Thyroid gland (tissue), 4 donors: ENCODE measurements around the gene SPATA31E1. TPM values are rescaled to one million over a fixed set of nuclear protein-coding genes. Genes with fewer than 3 reads are reported as not detected.

ENCODE experiments used
- DNase-seq, 2 donors: peaks; one replicate each; pipeline ENCODE4 v3.0.0-alpha.2; 2019
- H3K27ac ChIP-seq, 3 donors: fragments of 200-600 bp; sonication (generic); 1 replicate in 2 of 3; 2 replicates in 1 of 3; pipeline ENCODE4 v1.5.1; 2016 to 2019; ENCODE audit warnings: mild to moderate bottlenecking in 1 of 3, moderate library complexity in 1 of 3
- H3K27me3 ChIP-seq: fragments of 200-600 bp; sonication (generic); one replicate; pipeline ENCODE4 v1.5.1; 2019
- H3K36me3 ChIP-seq, 2 donors: fragments of 200-600 bp; sonication (generic); one replicate each; pipeline ENCODE4 v1.5.1; 2016 to 2019
- H3K4me1 ChIP-seq, 2 donors: fragments of 200-600 bp; sonication (generic); one replicate each; pipeline ENCODE4 v1.5.1; 2017 to 2019
- H3K4me3 ChIP-seq, 3 donors: fragments of 200-600 bp; sonication (generic); replicated peaks in 1 of 3; 1 replicate in 2 of 3; 2 replicates in 1 of 3; pipeline ENCODE4 v1.5.1; 2016; ENCODE audit warnings: mild to moderate bottlenecking in 1 of 3
- H3K9me3 ChIP-seq: fragments of 200-600 bp; sonication (generic); one replicate; pipeline ENCODE4 v1.5.1; 2017
- POLR2A ChIP-seq, 2 donors: fragments of 450-650 bp; IDR thresholded peaks; one replicate each; pipeline ENCODE4 v1.6.1; 2017; ENCODE audit warnings: antibody characterized with exemption in 2 of 2, mild to moderate bottlenecking in 2 of 2, moderate library complexity in 1 of 2
- WGBS, 2 donors: methylation state at CpG; one replicate each; pipeline ENCODE4 v1.1.5; 2017; 5-methylcytosine and 5-hydroxymethylcytosine counted together
- intact Hi-C: fragments of 100-400 bp; cut with DNase I; formaldehyde crosslinking; loops from one replicate; pipeline ENCODE4 v1.15.1; 2023
- total RNA-seq, 4 donors: library from RNA; depleted of rRNA; stranded (reverse); fragments of >200 nt; gene quantifications; one replicate each; pipeline ENCODE4 v1.2.3, GENCODE V29; 2016
- TF ChIP-seq, protein P1 (sequence below), 6 experiments: fragments of 200-600 bp in 3 of 6; fragments of 450-650 bp in 3 of 6; sonication (generic) in 3 of 6; IDR thresholded peaks; one replicate each; pipeline ENCODE4 v1.5.1; 2016 to 2019; ENCODE audit warnings: antibody characterized with exemption in 6 of 6, mild to moderate bottlenecking in 2 of 6, inconsistent platforms in 1 of 6, moderate library complexity in 1 of 6

Gene SPATA31E1
- under 1 TPM in 1 of 4 donors, not detected in 3; under 0.01 TPM for total RNA-seq

DNA sequence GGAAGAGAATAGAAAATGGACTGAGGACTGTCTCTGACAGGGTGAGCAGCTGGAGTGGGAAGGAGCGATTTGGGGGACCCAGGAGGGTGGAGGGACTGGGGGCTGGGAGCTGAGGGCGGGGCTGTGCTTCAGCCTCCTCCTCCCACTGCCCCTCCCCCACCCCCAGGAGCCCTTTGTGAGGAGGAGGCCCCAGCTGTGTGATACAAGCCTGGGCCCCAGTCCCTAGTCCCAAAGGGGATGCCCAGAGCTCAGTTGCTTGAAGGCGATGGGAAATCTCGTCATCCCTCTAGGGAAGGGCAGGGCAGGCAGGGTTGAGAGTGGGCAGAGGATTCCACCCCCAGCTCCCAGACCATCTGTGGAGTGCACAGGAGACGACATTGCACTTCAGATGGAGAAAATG lies at the start of gene SPATA31E1:
Gene SPATA31E1 (plus strand): TSS at position 251 of the 400 bp plus-strand sequence. CDS start 15 bp downstream, at position 266.
- TF ChIP-seq POLR2A (IDR thresholded peaks at IDR 0.05) = no peak
- TF ChIP-seq, protein P1, sequence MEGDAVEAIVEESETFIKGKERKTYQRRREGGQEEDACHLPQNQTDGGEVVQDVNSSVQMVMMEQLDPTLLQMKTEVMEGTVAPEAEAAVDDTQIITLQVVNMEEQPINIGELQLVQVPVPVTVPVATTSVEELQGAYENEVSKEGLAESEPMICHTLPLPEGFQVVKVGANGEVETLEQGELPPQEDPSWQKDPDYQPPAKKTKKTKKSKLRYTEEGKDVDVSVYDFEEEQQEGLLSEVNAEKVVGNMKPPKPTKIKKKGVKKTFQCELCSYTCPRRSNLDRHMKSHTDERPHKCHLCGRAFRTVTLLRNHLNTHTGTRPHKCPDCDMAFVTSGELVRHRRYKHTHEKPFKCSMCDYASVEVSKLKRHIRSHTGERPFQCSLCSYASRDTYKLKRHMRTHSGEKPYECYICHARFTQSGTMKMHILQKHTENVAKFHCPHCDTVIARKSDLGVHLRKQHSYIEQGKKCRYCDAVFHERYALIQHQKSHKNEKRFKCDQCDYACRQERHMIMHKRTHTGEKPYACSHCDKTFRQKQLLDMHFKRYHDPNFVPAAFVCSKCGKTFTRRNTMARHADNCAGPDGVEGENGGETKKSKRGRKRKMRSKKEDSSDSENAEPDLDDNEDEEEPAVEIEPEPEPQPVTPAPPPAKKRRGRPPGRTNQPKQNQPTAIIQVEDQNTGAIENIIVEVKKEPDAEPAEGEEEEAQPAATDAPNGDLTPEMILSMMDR (IDR thresholded peaks at IDR 0.05) = no peak
- intact Hi-C loops = no loop called here
- H3K4me3 ChIP-seq = no peak within 1 kb of the TSS
- no peak within 1 kb of the TSS for H3K27ac ChIP-seq
- 64 to 69% methylated on average over 3 to 5 of the region's 5 CpGs for WGBS, 2 donors
- H3K36me3 ChIP-seq = no peaks in the 10 kb centered on the region
- DNase-seq = no peak
- no peaks in the 10 kb centered on the region for H3K4me1 ChIP-seq
- no peaks in the 10 kb centered on the region for H3K9me3 ChIP-seq
- H3K27me3 ChIP-seq = no peaks in the 10 kb centered on the region

DNA sequence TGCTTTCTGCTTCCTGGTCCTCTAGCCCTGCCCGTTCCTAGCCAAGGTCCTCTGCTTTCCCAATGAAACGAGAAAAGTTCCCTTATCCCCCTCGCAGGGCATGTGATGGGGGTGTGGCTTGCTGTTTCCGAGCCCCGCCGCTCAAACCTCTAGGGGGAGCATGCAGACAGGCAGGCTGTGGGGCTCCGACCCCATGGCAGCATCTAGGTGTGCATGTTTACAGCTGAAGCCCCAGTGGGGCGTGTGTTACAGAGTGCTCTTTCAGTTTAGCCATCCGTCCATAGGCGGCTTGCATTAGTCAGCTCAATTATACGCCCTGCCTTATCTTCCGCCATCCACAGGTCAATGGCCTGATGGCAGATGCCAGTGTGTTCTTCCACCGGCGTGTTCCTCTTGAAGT lies 48.3 kb upstream of the SPATA31E1 start:
- no peaks in the 10 kb centered on the region for H3K4me1 ChIP-seq
- TF ChIP-seq, protein P1 (IDR thresholded peaks at IDR 0.05) = no peak
- no peak for TF ChIP-seq POLR2A (IDR thresholded peaks at IDR 0.05)
- DNase-seq = no peak
- no peaks in the 10 kb centered on the region for H3K27me3 ChIP-seq
- H3K9me3 ChIP-seq = no peaks in the 10 kb centered on the region
- H3K36me3 ChIP-seq = no peaks in the 10 kb centered on the region
- intact Hi-C loops = no loop called here
- 63 to 65% methylated on average over 11 to 14 of the region's 14 CpGs for WGBS, 2 donors
- no peak overlapping the region for H3K4me3 ChIP-seq
- no peak overlapping the region for H3K27ac ChIP-seq

DNA sequence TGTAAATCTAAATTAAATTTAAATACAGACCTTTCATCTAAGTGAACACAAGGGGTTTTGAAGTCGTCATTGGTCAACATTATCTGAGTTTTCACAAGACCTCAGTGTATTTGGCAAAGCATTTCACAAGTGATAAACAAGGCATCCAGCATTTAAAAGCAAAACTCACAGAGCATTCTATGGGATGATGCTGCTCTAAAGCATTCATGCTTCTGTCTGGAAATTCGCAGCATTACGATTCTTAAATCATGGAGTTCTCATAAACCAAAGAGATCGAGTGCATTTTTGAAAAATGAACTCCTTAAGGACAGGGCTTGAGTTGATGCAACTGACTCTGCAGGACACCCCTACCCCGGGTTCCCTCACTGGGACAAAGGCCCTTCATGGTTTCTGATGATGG lies 46.1 kb upstream of the SPATA31E1 start:
- Histone ChIP-seq H3K36me3 (no peaks in the 10 kb centered on the region), H3K9me3 (no peaks in the 10 kb centered on the region), H3K4me3 (no peak overlapping the region), H3K27ac (no peak overlapping the region), H3K27me3 (no peaks in the 10 kb centered on the region), H3K4me1 (no peaks in the 10 kb centered on the region)
- 88 to 95% methylated on average over 5 of the region's 5 CpGs for WGBS, 2 donors
- no peak for DNase-seq
- intact Hi-C loops = no loop called here
- TF ChIP-seq POLR2A (IDR thresholded peaks at IDR 0.05) = no peak
- TF ChIP-seq, protein P1 (IDR thresholded peaks at IDR 0.05) = no peak

DNA sequence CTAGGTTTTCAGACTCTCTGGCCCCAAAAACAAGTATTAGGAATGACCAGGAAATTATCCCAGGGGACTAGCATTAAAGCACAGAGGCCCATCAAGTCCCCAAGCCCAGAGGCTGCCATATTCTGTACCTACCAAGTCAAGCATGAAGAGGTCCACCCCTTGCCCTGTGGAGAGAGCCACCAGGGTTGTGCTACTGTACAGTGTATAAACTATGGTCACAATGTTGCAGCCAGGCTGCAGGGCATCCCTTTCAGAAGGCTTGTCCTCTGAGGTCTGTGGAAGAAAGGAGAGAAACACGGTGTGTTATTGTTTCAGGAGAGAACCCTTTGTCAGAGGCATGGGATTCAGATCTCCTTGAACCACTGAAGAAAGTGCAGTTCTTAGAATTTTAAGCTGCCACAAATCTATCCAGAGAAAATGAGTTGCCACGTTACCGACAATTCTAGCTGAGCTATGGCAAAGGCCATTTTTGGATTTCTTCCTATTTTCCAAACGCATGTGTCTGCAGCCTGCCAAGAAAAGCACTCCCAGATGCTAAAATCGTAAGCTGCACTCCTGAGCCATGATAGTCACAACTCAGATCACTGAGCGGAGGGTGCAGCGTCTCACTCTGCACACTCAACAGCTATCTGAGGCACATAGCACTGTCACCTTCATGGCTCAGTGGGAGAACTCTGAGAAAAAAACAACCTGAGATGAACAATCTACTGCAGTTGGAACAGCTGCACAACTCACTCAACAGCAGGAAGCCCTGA lies 45.5 kb upstream of the SPATA31E1 start:
- Histone ChIP-seq H3K27ac (no peak overlapping the region), H3K9me3 (no peaks in the 10 kb centered on the region), H3K27me3 (no peaks in the 10 kb centered on the region), H3K4me3 (no peak overlapping the region), H3K4me1 (no peaks in the 10 kb centered on the region), H3K36me3 (no peaks in the 10 kb centered on the region)
- 57 to 61% methylated on average over 7 of the region's 7 CpGs for whole genome bisulfite sequencing, 2 donors
- intact Hi-C loops = no loop called here
- TF ChIP-seq, protein P1 (IDR thresholded peaks at IDR 0.05) = no peak
- no peak for TF ChIP-seq POLR2A (IDR thresholded peaks at IDR 0.05)
- no peak for DNase-seq

DNA sequence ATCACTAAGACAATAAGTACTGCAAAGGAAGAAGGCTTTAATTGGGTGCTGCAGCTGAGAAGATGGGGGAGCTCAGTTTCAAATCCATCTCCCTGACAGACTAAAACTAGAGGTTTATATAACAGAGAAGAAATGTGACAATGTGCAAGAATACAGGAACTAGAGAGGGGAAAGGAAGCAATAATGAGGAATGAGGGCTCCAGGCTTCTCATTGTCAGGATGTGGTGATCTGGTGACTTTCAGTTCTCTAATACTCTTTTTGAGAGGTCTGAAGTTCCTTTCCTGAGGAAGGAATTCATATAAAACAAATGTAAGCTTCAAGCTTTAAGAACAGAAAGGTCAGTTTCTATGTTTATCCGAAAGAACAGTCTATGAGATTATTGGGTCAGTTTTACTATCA lies 42.5 kb upstream of the SPATA31E1 start:
- no peaks in the 10 kb centered on the region for H3K27me3 ChIP-seq
- 89 to 91% methylated on average over 1 of the region's 1 CpG for WGBS, 2 donors
- no peak overlapping the region for H3K27ac ChIP-seq
- DNase-seq = no peak
- no peak overlapping the region for H3K4me3 ChIP-seq
- no peaks in the 10 kb centered on the region for H3K4me1 ChIP-seq
- TF ChIP-seq, protein P1 (IDR thresholded peaks at IDR 0.05) = no peak
- TF ChIP-seq POLR2A (IDR thresholded peaks at IDR 0.05) = no peak
- H3K9me3 ChIP-seq = no peaks in the 10 kb centered on the region
- intact Hi-C loops = no loop called here
- no peaks in the 10 kb centered on the region for H3K36me3 ChIP-seq
